Mucosa of stomach (tissue), 1 donor: ENCODE measurements around the gene CNIH3.
"Not testable (repeated sequence)": the region's sequence is repeated elsewhere in the genome, so short reads cannot be mapped to it uniquely, and the experiment has no call there.

ENCODE experiments used
- H3K27me3 ChIP-seq: one replicate; pipeline ENCODE4 v1.7.0; 2013; ENCODE audit warnings: mild to moderate bottlenecking, low read length; ENCODE audit not compliant: control insufficient read depth, insufficient read depth
- H3K36me3 ChIP-seq: one replicate; pipeline ENCODE4 v1.7.0; 2013; ENCODE audit warnings: low read length; ENCODE audit not compliant: control insufficient read depth, insufficient read depth
- H3K4me1 ChIP-seq: one replicate; pipeline ENCODE4 v1.7.0; 2013; ENCODE audit warnings: mild to moderate bottlenecking, low read length; ENCODE audit not compliant: control insufficient read depth, insufficient read depth
- H3K4me3 ChIP-seq: one replicate; pipeline ENCODE4 v1.7.0; 2013; ENCODE audit warnings: low read length
- H3K9ac ChIP-seq: one replicate; pipeline ENCODE4 v1.7.0; 2013; ENCODE audit warnings: mild to moderate bottlenecking, low read length, moderate library complexity
- H3K9me3 ChIP-seq: one replicate; pipeline ENCODE4 v1.7.0; 2013; ENCODE audit warnings: mild to moderate bottlenecking, low read length, moderate library complexity; ENCODE audit not compliant: control insufficient read depth
- donor health status: Pancreatic carcinoma.

Gene CNIH3

DNA sequence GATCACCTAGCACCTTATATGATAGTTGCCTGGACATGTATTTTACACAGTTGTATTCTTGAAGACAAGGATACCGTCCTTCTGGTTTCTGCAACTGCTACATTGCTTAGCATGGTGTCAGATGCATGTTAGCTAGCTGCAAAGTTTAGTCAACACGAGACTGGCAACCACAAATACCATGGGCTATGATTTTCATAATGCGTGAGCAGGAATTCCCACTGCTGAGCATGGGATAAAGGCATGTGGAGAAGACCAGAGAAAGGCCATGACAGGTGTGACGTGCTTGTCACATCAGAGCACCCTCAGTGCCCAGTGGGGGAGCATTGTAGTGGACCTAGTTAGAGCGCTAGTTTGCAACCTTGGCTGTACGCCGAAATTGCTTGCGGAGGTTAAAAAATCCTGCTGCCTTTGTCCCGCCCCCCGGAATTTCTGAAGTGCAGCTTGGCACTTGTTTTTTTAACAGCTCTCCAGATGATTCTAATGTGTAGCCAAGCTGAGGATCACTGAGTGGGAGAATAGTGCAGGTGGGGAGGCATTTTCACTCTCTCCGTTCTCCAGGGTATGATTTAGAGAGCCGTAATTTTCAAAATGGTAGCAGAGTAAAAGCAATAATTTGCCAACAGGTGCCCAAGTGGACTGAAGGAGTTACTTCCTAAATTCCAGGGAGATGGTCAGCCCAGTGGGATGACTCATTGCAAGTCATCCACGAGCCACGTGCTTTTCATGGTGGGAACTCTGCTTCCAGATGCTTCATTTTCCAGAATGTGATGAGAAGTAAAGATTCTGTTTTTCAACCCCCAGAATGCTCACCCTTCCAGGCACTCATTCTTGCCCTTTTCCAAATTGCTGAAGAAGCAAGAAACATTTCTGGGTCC is 81.0 kb downstream of the CNIH3 start:
- H3K36me3 ChIP-seq, result no peaks in the 10 kb centered on the region
- no peak overlapping the region for H3K9ac ChIP-seq
- H3K27me3 ChIP-seq, result no peaks in the 10 kb centered on the region
- H3K9me3 ChIP-seq, result no peaks in the 10 kb centered on the region
- H3K4me1 ChIP-seq, result no peaks in the 10 kb centered on the region
- no peak overlapping the region for H3K4me3 ChIP-seq

DNA sequence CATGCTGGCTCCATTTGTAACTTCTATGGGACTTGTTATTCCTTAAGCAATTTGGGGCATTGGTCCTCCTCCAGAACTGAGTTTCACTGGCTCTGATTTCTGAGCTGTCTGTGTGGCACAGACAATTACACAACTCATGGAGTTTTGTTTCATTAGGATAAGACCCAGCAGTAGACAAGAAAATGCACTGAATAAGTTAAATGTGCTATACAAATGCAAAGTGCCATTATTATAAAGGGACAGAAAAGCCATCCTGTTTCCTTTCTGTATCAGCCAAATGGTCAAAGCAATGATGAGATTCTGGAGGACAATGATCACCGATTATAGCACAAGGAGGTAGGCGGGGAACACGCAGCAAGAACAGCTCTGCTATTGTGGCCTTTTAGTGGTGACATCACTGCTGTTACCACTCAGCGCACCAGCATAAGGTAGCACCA is 81.9 kb downstream of the CNIH3 start:
- no peak overlapping the region for H3K9ac ChIP-seq
- H3K27me3 ChIP-seq, result no peaks in the 10 kb centered on the region
- no peaks in the 10 kb centered on the region for H3K36me3 ChIP-seq
- no peaks in the 10 kb centered on the region for H3K4me1 ChIP-seq
- H3K9me3 ChIP-seq, result no peaks in the 10 kb centered on the region
- no peak overlapping the region for H3K4me3 ChIP-seq

DNA sequence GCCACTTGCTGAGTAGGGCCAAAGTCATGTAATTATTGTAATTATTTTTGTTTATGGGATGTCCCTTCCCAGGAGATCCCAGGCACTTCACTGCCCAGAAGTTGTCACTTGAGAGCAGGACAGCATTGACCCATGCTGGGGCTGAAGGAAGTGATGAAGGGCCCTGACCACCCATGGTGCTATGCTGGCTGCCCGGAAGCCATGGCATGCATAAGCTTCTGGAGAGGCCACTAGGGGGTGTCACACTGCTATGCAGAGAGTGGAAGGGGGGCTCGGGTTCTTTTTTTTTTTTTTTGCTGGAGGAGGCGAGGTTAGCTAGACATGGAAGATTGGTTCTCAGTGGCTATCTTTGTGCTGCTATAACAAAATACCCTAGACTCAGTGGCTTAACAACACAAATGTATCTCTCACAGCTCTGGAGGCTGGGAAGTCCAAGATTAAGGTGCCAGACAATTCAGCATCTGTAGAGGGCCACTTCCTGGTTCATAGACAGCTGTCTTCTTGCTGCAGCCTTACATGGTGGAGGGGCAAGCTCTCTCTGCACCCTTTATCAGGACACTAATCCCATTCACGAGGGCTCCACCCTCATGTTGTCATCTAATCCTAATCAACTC is 84.9 kb downstream of the CNIH3 start:
- H3K4me1 ChIP-seq, result no peaks in the 10 kb centered on the region
- no peak overlapping the region for H3K4me3 ChIP-seq
- H3K9ac ChIP-seq, result no peak overlapping the region
- H3K9me3 ChIP-seq, result no peaks in the 10 kb centered on the region
- no peaks in the 10 kb centered on the region for H3K27me3 ChIP-seq
- H3K36me3 ChIP-seq, result no peaks in the 10 kb centered on the region

GRCh38 chr1:224703702-224704101 is 87.6 kb downstream of the CNIH3 start:
- no peak overlapping the region for H3K9ac ChIP-seq
- H3K9me3 ChIP-seq, result no peaks in the 10 kb centered on the region
- no peak overlapping the region for H3K4me3 ChIP-seq
- H3K36me3 ChIP-seq, result no peaks in the 10 kb centered on the region
- no peaks in the 10 kb centered on the region for H3K4me1 ChIP-seq
- no peaks in the 10 kb centered on the region for H3K27me3 ChIP-seq

DNA sequence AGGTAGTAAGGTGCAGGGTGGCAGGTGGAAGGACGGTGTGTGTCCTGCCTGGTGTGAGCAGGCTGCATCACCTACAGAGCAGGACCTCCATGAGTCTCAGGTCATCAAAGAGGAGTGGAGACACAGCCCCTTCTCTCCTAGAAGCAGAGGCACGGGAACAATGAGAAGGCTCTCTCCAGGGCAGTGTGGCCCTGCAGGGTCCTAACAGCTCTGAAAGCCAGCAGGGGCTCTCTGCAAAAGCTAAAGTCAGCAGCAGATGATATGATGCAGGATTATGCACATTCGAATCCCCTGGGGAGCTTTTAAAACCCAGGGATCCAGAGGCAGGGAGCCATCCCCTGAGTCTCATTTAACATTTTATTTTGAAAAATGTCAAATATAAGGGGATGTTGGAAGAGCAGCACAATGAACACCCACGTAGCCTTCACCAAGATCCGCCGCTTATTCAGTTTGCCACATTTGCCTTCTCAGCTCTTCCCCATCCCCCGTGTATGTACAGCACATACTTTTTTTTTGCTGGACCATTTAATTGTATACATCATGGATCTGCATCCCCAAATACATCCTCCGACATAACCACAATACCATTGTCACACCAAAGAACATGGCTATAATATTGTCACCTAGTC is 88.1 kb downstream of the CNIH3 start:
- Histone ChIP-seq H3K9ac (no peak overlapping the region), H3K36me3 (no peaks in the 10 kb centered on the region), H3K27me3 (no peaks in the 10 kb centered on the region), H3K9me3 (no peaks in the 10 kb centered on the region), H3K4me1 (no peaks in the 10 kb centered on the region), H3K4me3 (no peak overlapping the region)

- Histone ChIP-seq H3K36me3 (no peaks in the 10 kb centered on the region), H3K4me1 (no peaks in the 10 kb centered on the region), H3K27me3 (no peaks in the 10 kb centered on the region), H3K9me3 (no peaks in the 10 kb centered on the region), H3K4me3 (no peak overlapping the region), H3K9ac (no peak overlapping the region)
These were observed 89.5 kb downstream of the CNIH3 start for GRCh38 chr1:224705578-224705977.

- no peaks in the 10 kb centered on the region for H3K4me1 ChIP-seq
- H3K9ac ChIP-seq, result no peak overlapping the region
- H3K27me3 ChIP-seq, result no peaks in the 10 kb centered on the region
- H3K36me3 ChIP-seq, result no peaks in the 10 kb centered on the region
- no peak overlapping the region for H3K4me3 ChIP-seq
- no peaks in the 10 kb centered on the region for H3K9me3 ChIP-seq
These were observed 92.0 kb downstream of the CNIH3 start for GRCh38 chr1:224707843-224708725.

- H3K9me3 ChIP-seq, result no peaks in the 10 kb centered on the region
- no peak overlapping the region for H3K4me3 ChIP-seq
- no peaks in the 10 kb centered on the region for H3K36me3 ChIP-seq
- H3K9ac ChIP-seq, result no peak overlapping the region
- no peaks in the 10 kb centered on the region for H3K27me3 ChIP-seq
- no peaks in the 10 kb centered on the region for H3K4me1 ChIP-seq
These were observed 94.1 kb downstream of the CNIH3 start for GRCh38 chr1:224710196-224710595.

DNA sequence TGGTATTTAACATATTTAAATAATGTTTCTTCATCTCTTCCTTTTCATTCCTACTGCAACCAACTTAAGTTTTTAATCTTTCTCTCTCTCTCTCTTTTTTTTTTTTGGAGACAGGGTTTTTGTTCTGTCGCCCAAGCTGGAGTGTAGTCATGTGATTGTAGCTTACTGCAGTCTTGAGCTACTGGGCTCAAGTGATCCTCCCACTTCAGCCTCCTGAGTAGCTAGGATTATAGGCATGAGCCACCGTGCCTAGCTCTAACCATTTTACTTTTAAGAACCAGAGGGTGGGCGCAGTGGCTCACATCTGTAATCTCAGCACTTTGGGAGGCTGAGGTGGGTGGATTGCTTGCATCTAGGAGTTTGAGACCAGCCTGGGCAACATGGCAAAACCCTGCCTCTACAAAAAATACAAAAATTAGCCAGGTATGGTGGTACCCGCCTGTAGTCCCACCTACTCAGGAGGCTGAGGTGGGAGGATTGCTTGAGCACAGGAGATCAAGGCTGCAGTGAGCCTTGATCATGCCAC is 95.2 kb downstream of the CNIH3 start:
- H3K4me3 ChIP-seq, H3K27me3 ChIP-seq, H3K4me1 ChIP-seq, H3K9ac ChIP-seq, H3K36me3 ChIP-seq, H3K9me3 ChIP-seq: not testable (repeated sequence)

- Histone ChIP-seq H3K9ac (no peak overlapping the region), H3K27me3 (no peaks in the 10 kb centered on the region), H3K4me3 (no peak overlapping the region), H3K9me3 (no peaks in the 10 kb centered on the region), H3K36me3 (no peaks in the 10 kb centered on the region), H3K4me1 (no peaks in the 10 kb centered on the region)
These were observed 95.8 kb downstream of the CNIH3 start for GRCh38 chr1:224711876-224712275.

DNA sequence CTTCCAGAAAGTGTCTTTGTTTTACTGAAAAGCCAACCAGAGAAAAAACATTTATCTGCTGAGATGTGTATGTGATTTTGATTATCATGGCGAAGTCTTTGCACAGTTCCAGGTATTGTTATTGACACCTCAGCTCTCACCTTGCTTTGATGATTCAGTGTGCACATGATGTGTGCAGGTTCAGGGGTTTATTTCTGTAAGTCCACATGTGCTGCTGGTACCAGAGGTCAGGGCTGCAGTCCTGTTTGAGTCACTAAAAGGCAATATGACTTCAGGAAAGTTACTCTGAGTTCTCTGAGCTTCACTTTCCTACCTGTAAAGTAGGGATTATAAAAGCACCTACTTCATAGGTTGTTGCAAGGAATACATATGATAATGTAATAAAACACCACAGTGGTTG is 97.1 kb downstream of the CNIH3 start:
- Histone ChIP-seq H3K4me3 (no peak overlapping the region), H3K36me3 (no peaks in the 10 kb centered on the region), H3K9me3 (no peaks in the 10 kb centered on the region), H3K4me1 (no peaks in the 10 kb centered on the region), H3K9ac (no peak overlapping the region), H3K27me3 (no peaks in the 10 kb centered on the region)
